ENCODE measurements around the gene NSMF.

- TF ChIP-seq, protein P1, sequence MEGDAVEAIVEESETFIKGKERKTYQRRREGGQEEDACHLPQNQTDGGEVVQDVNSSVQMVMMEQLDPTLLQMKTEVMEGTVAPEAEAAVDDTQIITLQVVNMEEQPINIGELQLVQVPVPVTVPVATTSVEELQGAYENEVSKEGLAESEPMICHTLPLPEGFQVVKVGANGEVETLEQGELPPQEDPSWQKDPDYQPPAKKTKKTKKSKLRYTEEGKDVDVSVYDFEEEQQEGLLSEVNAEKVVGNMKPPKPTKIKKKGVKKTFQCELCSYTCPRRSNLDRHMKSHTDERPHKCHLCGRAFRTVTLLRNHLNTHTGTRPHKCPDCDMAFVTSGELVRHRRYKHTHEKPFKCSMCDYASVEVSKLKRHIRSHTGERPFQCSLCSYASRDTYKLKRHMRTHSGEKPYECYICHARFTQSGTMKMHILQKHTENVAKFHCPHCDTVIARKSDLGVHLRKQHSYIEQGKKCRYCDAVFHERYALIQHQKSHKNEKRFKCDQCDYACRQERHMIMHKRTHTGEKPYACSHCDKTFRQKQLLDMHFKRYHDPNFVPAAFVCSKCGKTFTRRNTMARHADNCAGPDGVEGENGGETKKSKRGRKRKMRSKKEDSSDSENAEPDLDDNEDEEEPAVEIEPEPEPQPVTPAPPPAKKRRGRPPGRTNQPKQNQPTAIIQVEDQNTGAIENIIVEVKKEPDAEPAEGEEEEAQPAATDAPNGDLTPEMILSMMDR (conservative IDR thresholded peaks at IDR 0.05; ENCODE audit: low read length), result no peak
- no peak for TF ChIP-seq EZH2phosphoT487 (IDR thresholded peaks at IDR 0.05; ENCODE audit: borderline replicate concordance)
Measured at GRCh38 chr9:137490532-137491186, 31.5 kb upstream of the NSMF start.
